Measurements from ENCODE around the gene IDI2. TPM values are rescaled to one million over a fixed set of nuclear protein-coding genes. Genes with fewer than 3 reads are reported as not detected.

IDI2 gene
- total and polyA plus RNA-seq, 2 of the 13 experiments (the other 11 are each of a cell fraction or from before 2014, with no cell fraction given): not detected

DNA sequence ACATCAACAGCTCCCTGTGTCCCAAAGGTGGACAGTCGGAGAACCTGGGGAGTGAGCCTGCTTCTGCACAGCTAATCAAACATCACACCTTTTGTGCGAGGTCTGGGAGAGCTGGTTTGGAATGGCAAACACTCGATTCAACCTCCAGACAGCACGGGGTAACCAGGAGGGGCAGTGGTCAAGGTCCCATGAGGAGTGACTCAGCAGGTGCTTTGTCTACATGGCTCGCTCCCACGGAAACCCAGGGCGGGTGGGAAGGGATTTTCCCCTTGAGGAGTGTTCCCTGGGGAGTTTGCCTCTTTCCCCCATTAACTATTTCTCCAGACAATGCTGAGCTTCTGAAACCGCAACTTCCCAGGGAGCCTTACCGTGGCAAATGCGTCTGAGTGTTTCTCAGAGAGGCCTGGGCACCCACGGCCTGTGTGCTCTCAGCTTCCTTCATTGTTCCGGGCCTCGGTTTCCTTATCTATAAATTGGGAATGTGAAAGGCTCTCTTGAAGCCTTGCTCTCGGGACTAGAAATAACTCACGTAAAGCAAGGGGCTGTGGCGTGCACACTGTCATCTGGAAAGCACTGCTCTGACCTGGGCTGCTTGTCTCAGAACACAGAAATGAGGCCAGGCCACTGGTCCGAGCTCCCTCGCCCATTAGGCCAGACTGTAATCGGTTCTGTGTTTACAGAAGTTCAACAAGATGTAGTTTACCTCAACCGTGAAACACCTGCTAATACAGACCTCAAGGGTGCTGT lies 51.4 kb downstream of the IDI2 start (continued):
- TF ChIP-seq, protein P1, sequence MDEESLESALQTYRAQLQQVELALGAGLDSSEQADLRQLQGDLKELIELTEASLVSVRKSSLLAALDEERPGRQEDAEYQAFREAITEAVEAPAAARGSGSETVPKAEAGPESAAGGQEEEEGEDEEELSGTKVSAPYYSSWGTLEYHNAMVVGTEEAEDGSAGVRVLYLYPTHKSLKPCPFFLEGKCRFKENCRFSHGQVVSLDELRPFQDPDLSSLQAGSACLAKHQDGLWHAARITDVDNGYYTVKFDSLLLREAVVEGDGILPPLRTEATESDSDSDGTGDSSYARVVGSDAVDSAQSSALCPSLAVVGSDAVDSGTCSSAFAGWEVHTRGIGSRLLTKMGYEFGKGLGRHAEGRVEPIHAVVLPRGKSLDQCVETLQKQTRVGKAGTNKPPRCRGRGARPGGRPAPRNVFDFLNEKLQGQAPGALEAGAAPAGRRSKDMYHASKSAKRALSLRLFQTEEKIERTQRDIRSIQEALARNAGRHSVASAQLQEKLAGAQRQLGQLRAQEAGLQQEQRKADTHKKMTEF (CRISPR knock-in tag; IDR thresholded peaks at IDR 0.05): peak; percentile 65; the same call in 1 of the 2 replicates
- peak; percentile 29; the same call in 1 of the 2 replicates for TF ChIP-seq NR2C2 (CRISPR knock-in tag; IDR thresholded peaks at IDR 0.05; ENCODE audit: borderline replicate concordance)
- 0 out of 2 replicates have a peak, but pooled peaks have one; percentile 44 for TF ChIP-seq ZBTB7B (CRISPR knock-in tag; IDR thresholded peaks at IDR 0.05)
- no peak for TF ChIP-seq DR1 (CRISPR knock-in tag; IDR thresholded peaks at IDR 0.05)
- TF ChIP-seq ZNF788 (CRISPR knock-in tag; IDR thresholded peaks at IDR 0.05; ENCODE audit: borderline replicate concordance): peak; percentile 71; the same call in 1 of the 2 replicates
- TF ChIP-seq ETV5 (CRISPR knock-in tag; IDR thresholded peaks at IDR 0.05; ENCODE audit: borderline replicate concordance): peak; percentile 18; the same call in 1 of the 2 replicates
- peak; percentile 89; the same call in 1 of the 2 replicates for TF ChIP-seq JUND (CRISPR knock-in tag; IDR thresholded peaks at IDR 0.05)
- TF ChIP-seq, protein P2, sequence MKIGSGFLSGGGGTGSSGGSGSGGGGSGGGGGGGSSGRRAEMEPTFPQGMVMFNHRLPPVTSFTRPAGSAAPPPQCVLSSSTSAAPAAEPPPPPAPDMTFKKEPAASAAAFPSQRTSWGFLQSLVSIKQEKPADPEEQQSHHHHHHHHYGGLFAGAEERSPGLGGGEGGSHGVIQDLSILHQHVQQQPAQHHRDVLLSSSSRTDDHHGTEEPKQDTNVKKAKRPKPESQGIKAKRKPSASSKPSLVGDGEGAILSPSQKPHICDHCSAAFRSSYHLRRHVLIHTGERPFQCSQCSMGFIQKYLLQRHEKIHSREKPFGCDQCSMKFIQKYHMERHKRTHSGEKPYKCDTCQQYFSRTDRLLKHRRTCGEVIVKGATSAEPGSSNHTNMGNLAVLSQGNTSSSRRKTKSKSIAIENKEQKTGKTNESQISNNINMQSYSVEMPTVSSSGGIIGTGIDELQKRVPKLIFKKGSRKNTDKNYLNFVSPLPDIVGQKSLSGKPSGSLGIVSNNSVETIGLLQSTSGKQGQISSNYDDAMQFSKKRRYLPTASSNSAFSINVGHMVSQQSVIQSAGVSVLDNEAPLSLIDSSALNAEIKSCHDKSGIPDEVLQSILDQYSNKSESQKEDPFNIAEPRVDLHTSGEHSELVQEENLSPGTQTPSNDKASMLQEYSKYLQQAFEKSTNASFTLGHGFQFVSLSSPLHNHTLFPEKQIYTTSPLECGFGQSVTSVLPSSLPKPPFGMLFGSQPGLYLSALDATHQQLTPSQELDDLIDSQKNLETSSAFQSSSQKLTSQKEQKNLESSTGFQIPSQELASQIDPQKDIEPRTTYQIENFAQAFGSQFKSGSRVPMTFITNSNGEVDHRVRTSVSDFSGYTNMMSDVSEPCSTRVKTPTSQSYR (CRISPR knock-in tag; IDR thresholded peaks at IDR 0.05; ENCODE audit: borderline replicate concordance): peak; percentile 8; the same call in 1 of the 2 replicates
- TF ChIP-seq TMF1 (CRISPR knock-in tag; IDR thresholded peaks at IDR 0.05; ENCODE audit: low read depth): peak; percentile 47; the same call in 1 of the 2 replicates
- TF ChIP-seq HDAC6 (IDR thresholded peaks at IDR 0.05; ENCODE audit: low read depth, low read length): no peak
- no peak for TF ChIP-seq BRD4 (CRISPR knock-in tag; IDR thresholded peaks at IDR 0.05)
- no peak for TF ChIP-seq KLF12 (CRISPR knock-in tag; IDR thresholded peaks at IDR 0.05; ENCODE audit: borderline replicate concordance)
- TF ChIP-seq, protein P3, sequence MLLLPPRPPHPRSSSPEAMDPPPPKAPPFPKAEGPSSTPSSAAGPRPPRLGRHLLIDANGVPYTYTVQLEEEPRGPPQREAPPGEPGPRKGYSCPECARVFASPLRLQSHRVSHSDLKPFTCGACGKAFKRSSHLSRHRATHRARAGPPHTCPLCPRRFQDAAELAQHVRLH (CRISPR knock-in tag; IDR thresholded peaks at IDR 0.05; ENCODE audit: borderline replicate concordance, low read depth): peak; percentile 65; the same call in 1 of the 2 replicates
- peak; percentile 48; the same call in 1 of the 2 replicates for TF ChIP-seq ZNF510 (CRISPR knock-in tag; IDR thresholded peaks at IDR 0.05; ENCODE audit: low read depth)
- peak; percentile 18; the same call in 1 of the 2 replicates for TF ChIP-seq MIER2 (CRISPR knock-in tag; IDR thresholded peaks at IDR 0.05)
- TF ChIP-seq ZNF382 (CRISPR knock-in tag; IDR thresholded peaks at IDR 0.05; ENCODE audit: borderline replicate concordance): no peak
- TF ChIP-seq, protein P4, sequence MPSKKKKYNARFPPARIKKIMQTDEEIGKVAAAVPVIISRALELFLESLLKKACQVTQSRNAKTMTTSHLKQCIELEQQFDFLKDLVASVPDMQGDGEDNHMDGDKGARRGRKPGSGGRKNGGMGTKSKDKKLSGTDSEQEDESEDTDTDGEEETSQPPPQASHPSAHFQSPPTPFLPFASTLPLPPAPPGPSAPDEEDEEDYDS (CRISPR knock-in tag; IDR thresholded peaks at IDR 0.05): 0 out of 2 replicates have a peak, but pooled peaks have one; percentile 28
- no peak; the same call in 1 of the 2 replicates for TF ChIP-seq NRL (CRISPR knock-in tag; IDR thresholded peaks at IDR 0.05; ENCODE audit: borderline replicate concordance)
- TF ChIP-seq ZNF484 (CRISPR knock-in tag; IDR thresholded peaks at IDR 0.05; ENCODE audit: borderline replicate concordance, low read depth): no peak
- no peak for TF ChIP-seq ZNF879 (CRISPR knock-in tag; IDR thresholded peaks at IDR 0.05)
- no peak for TF ChIP-seq MED13 (CRISPR knock-in tag; IDR thresholded peaks at IDR 0.05)
